MCF 10A (cell line): ENCODE data around the gene ERBIN. TPM values are rescaled to one million over a fixed set of nuclear protein-coding genes. Genes with fewer than 3 reads are reported as not detected.

Source experiments
- BruUV-seq: library from RNA; stranded (reverse); fragments of 400-500 nt; replicated peaks from 2 replicates; lab custom pipeline; 2021; lab: Mats Ljungman, UMichigan
- CTCF ChIA-PET: fragments of 300-600 bp; sonication (Branson Sonifier 250); formaldehyde crosslinking; extraction: SDS; loops from one replicate; lab custom pipeline; 2021; ENCODE audit warnings: antibody characterized with exemption, inconsistent platforms; lab: Yijun Ruan, JAX
- POLR2A ChIA-PET: fragments of 300-600, 350-650 bp; sonication (Branson Sonifier 250); formaldehyde crosslinking; extraction: SDS; loops from one replicate; lab custom pipeline; 2020; ENCODE audit warnings: antibody characterized with exemption, inconsistent platforms; lab: Yijun Ruan, JAX
- DNase-seq: peaks from one replicate; pipeline ENCODE4 v3.0.0-alpha.2; 2018; ENCODE audit not compliant: unreplicated experiment
- H3K27ac Mint-ChIP-seq: one replicate; pipeline ENCODE4 v1.8.0; 2022; ENCODE audit warnings: mild to moderate bottlenecking, low read depth, mixed read lengths; ENCODE audit not compliant: unreplicated experiment
- H3K27me3 Mint-ChIP-seq: one replicate; pipeline ENCODE4 v1.8.0; 2022; ENCODE audit warnings: mixed read lengths; ENCODE audit not compliant: insufficient read depth, unreplicated experiment
- H3K36me3 Mint-ChIP-seq: one replicate; pipeline ENCODE4 v1.8.0; 2022; ENCODE audit warnings: mild to moderate bottlenecking, moderate library complexity, mixed read lengths; ENCODE audit not compliant: insufficient read depth, unreplicated experiment
- H3K4me1 Mint-ChIP-seq: one replicate; pipeline ENCODE4 v1.8.0; 2022; ENCODE audit warnings: mixed read lengths; ENCODE audit not compliant: insufficient read depth, unreplicated experiment
- H3K4me3 Mint-ChIP-seq: one replicate; pipeline ENCODE4 v1.8.0; 2022; ENCODE audit warnings: mild to moderate bottlenecking, moderate library complexity, mixed read lengths; ENCODE audit not compliant: unreplicated experiment
- H3K9me3 Mint-ChIP-seq: one replicate; pipeline ENCODE4 v1.8.0; 2022; ENCODE audit warnings: mixed read lengths; ENCODE audit not compliant: unreplicated experiment
- intact Hi-C: fragments of 100-400 bp; cut with micrococcal nuclease; formaldehyde crosslinking; loops from 2 replicates; pipeline ENCODE4 v1.14.1; 2022
- total RNA-seq: library from RNA; stranded (reverse); gene quantifications from 2 replicates; pipeline ENCODE4 v1.2.3, GENCODE V29; 2022
- TF ChIP-seq, protein P1 (sequence below): fragments of 200-600 bp; IDR thresholded peaks from one replicate; pipeline ENCODE4 v1.8.0; 2022; ENCODE audit warnings: antibody characterized with exemption, mild to moderate bottlenecking; ENCODE audit not compliant: unreplicated experiment

The ERBIN gene
- total RNA-seq, 1 experiment from 2014 or later = 71.3 TPM

DNA sequence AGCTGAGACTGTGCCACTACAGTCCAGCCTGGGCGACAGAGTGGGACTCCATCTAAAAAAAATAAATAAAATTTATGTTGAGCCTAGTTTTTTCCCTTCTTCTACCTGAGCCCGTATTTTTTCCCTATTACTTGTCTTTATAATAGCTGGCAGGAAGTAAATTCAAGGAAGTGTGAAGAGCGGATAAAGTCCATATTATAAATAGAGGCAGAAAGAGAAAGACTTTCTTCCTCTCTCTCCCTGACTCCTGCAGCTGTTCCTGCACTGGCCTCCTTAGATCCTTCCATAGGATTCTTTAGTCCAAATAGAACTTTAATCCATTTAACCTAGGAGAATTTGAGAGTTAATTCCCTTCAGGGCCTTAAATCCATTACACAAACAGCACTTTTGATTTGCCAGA is 10.3 kb upstream of the ERBIN start:
- Mint-ChIP-seq H3K27ac (no peak overlapping the region), H3K4me3 (no peak overlapping the region), H3K9me3 (no peaks in the 10 kb centered on the region), H3K27me3 (no peaks in the 10 kb centered on the region), H3K4me1 (peaks cover 4% of the 10 kb centered on the region), H3K36me3 (peaks cover 7% of the 10 kb centered on the region)
- intact Hi-C loops = no loop called here
- ChIA-PET POLR2A (interaction anchor here (2.7 kb wide), 1 partner anchor 11 kb away, joined by 12 read pairs; the partner anchor contains the start of gene ERBIN), CTCF (no interaction called here)
- DNase-seq = no peak
- TF ChIP-seq, protein P1, sequence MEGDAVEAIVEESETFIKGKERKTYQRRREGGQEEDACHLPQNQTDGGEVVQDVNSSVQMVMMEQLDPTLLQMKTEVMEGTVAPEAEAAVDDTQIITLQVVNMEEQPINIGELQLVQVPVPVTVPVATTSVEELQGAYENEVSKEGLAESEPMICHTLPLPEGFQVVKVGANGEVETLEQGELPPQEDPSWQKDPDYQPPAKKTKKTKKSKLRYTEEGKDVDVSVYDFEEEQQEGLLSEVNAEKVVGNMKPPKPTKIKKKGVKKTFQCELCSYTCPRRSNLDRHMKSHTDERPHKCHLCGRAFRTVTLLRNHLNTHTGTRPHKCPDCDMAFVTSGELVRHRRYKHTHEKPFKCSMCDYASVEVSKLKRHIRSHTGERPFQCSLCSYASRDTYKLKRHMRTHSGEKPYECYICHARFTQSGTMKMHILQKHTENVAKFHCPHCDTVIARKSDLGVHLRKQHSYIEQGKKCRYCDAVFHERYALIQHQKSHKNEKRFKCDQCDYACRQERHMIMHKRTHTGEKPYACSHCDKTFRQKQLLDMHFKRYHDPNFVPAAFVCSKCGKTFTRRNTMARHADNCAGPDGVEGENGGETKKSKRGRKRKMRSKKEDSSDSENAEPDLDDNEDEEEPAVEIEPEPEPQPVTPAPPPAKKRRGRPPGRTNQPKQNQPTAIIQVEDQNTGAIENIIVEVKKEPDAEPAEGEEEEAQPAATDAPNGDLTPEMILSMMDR = no peak
- no TSS peak for BruUV-seq

DNA sequence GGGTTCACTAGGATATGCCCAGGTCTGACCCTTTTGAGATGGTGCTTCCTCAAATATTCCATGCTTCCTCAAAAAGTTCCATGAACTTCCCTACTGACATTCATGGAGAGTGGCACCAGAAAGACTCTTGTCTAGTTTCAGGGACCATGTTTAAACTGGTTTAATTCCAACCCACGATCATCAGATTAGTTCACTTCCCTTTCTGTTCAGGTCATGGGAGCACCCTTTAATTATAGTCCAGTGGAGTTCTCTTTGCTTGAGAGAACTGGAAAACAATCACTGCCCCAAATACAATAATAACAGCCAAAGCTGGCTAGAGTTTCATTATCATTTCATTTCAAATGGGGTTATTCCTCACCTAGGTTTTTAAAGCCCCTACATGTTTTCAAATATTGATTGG is 9.7 kb upstream of the ERBIN start:
- Mint-ChIP-seq H3K27me3 (no peaks in the 10 kb centered on the region), H3K4me1 (peaks cover 4% of the 10 kb centered on the region), H3K36me3 (peaks cover 7% of the 10 kb centered on the region), H3K4me3 (no peak overlapping the region), H3K9me3 (no peaks in the 10 kb centered on the region), H3K27ac (no peak overlapping the region)
- TF ChIP-seq, protein P1 = no peak
- DNase-seq = no peak
- no TSS peak for BruUV-seq
- intact Hi-C loops = no loop called here
- ChIA-PET CTCF (no interaction called here), POLR2A (interaction anchor here (2.7 kb wide), 1 partner anchor 10 kb away, joined by 12 read pairs; the partner anchor contains the start of gene ERBIN)

DNA sequence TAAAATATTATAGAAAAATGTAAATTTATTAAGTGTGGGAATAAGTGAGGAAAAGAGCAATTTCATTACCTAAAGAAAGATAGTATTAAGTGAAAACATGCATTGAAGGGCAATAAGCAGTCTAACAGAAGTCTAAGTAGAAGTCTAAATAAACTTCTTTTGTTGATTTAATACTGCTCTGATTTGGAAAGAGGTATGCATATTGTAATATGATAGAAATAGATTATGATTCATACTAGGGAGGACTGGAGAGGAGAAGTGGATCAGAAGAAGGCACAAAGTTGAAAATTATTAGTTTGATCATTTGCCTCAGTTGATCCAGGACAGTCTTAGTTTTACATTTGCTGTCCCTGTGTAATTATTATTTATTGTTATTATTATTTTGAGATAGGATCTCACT is 6.6 kb upstream of the ERBIN start:
- H3K27me3 Mint-ChIP-seq = no peaks in the 10 kb centered on the region
- peaks cover 7% of the 10 kb centered on the region for H3K36me3 Mint-ChIP-seq
- ChIA-PET CTCF (no interaction called here), POLR2A (no interaction called here)
- no peaks in the 10 kb centered on the region for H3K9me3 Mint-ChIP-seq
- no peak overlapping the region for H3K4me3 Mint-ChIP-seq
- no peak for DNase-seq
- no peak overlapping the region for H3K27ac Mint-ChIP-seq
- TF ChIP-seq, protein P1 = no peak
- peaks cover 9% of the 10 kb centered on the region for H3K4me1 Mint-ChIP-seq
- BruUV-seq = no TSS peak
- intact Hi-C loops = no loop called here

DNA sequence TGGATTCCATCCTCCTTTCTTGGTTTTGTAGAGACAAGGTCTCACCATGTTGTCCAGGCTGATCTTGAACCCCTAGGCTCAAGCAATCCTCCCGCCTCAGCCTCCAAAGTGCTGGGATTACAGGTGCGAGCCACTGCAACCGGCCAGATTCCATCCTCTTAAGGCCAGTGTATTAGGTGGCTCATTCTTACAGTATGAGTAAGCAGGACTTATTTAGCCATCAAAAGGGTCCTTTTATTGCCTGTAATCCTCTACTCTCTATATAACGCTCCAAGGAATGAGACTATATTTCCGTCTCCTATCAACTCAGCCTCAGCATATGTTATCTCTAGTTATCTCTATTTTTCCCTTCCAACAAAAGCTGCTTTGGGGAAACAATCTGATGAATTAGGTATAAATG is 3.0 kb upstream of the ERBIN start:
- intact Hi-C loops = no loop called here
- Mint-ChIP-seq H3K27me3 (no peaks in the 10 kb centered on the region), H3K4me3 (no peak overlapping the region), H3K9me3 (no peaks in the 10 kb centered on the region), H3K27ac (no peak overlapping the region), H3K4me1 (peaks cover 12% of the 10 kb centered on the region), H3K36me3 (peaks cover 9% of the 10 kb centered on the region)
- POLR2A ChIA-PET = interaction anchor here (1.1 to 6.7 kb wide), 3 partner anchors 24 to 221 kb away, joined by 3 to 65 read pairs (median 8); partner anchors contain the start of genes NLN, SGTB and SREK1
- no peak for DNase-seq
- TF ChIP-seq, protein P1 = no peak
- CTCF ChIA-PET = no interaction called here
- no TSS peak for BruUV-seq
